Measurements from ENCODE around the gene CTNNA2. TPM values are rescaled to one million over a fixed set of nuclear protein-coding genes. Genes with fewer than 3 reads are reported as not detected.

Gene CTNNA2
- total RNA-seq, 1 experiment from 2014 or later: not detected

GRCh38 chr2:80496346-80496745 is 983.5 kb downstream of the CTNNA2 start:
- no TSS peak for BruUV-seq (replicated peaks)
- Histone ChIP-seq H3K27ac (no peak overlapping the region), H3K27me3 (ENCODE audit: insufficient read depth, low read depth) (peaks cover 10% of the 10 kb centered on the region; the same call in 1 of the 2 replicates), H4K20me1 (ENCODE audit: insufficient read depth) (no peaks in the 10 kb centered on the region), H3K4me3 (no peak overlapping the region), H3K9me2 (ENCODE audit: insufficient read depth) (no peaks in the 10 kb centered on the region), H2AFZ (no peak overlapping the region), H3K4me1 (replicated peaks; ENCODE audit: insufficient read depth) (no peaks in the 10 kb centered on the region), H3K36me3 (ENCODE audit: low read depth) (no peaks in the 10 kb centered on the region), H3K4me2 (no peak overlapping the region), H3K79me2 (ENCODE audit: low read depth) (no peaks in the 10 kb centered on the region), H3K9me3 (ENCODE audit: insufficient read depth, low read depth) (no peaks in the 10 kb centered on the region), H3F3A (ENCODE audit: insufficient read depth, low read depth) (no peaks in the 10 kb centered on the region)
- POLR2A ChIA-PET (ENCODE audit: unreplicated experiment): no interaction called here
- no peak for DNase-seq
- TF ChIP-seq CTCF (conservative IDR thresholded peaks at IDR 0.05) (no peak), EZH2 (IDR thresholded peaks at IDR 0.05; ENCODE audit: low read depth) (no peak)
- CTCF ChIA-PET: no interaction called here
- intact Hi-C loops (cut with micrococcal nuclease; ENCODE audit: unreplicated experiment): no loop called here

GRCh38 chr2:80496775-80497174 is 983.9 kb downstream of the CTNNA2 start:
- POLR2A ChIA-PET (ENCODE audit: unreplicated experiment): no interaction called here
- H3K9me3 ChIP-seq (ENCODE audit: insufficient read depth, low read depth): no peaks in the 10 kb centered on the region
- H3K79me2 ChIP-seq (ENCODE audit: low read depth): no peaks in the 10 kb centered on the region
- intact Hi-C loops (cut with micrococcal nuclease; ENCODE audit: unreplicated experiment): no loop called here
- no peaks in the 10 kb centered on the region for H3F3A ChIP-seq (ENCODE audit: insufficient read depth, low read depth)
- H3K36me3 ChIP-seq (ENCODE audit: low read depth): no peaks in the 10 kb centered on the region
- H2AFZ ChIP-seq: no peak overlapping the region
- CTCF ChIA-PET: no interaction called here
- BruUV-seq (replicated peaks): no TSS peak
- no peak overlapping the region for H3K4me2 ChIP-seq
- no peak for DNase-seq
- no peaks in the 10 kb centered on the region for H3K4me1 ChIP-seq (replicated peaks; ENCODE audit: insufficient read depth)
- H3K9me2 ChIP-seq (ENCODE audit: insufficient read depth): no peaks in the 10 kb centered on the region
- no peak for TF ChIP-seq CTCF (conservative IDR thresholded peaks at IDR 0.05)
- TF ChIP-seq EZH2 (IDR thresholded peaks at IDR 0.05; ENCODE audit: low read depth): no peak
- H3K27ac ChIP-seq: no peak overlapping the region
- peaks cover 13% of the 10 kb centered on the region; the same call in 1 of the 2 replicates for H3K27me3 ChIP-seq (ENCODE audit: insufficient read depth, low read depth)
- no peak overlapping the region for H3K4me3 ChIP-seq
- H4K20me1 ChIP-seq (ENCODE audit: insufficient read depth): no peaks in the 10 kb centered on the region

- Histone ChIP-seq H2AFZ (no peak overlapping the region), H3K36me3 (ENCODE audit: low read depth) (no peaks in the 10 kb centered on the region), H3K4me3 (no peak overlapping the region), H3K9me2 (ENCODE audit: insufficient read depth) (no peaks in the 10 kb centered on the region), H3K27me3 (ENCODE audit: insufficient read depth, low read depth) (peaks cover 18% of the 10 kb centered on the region; the same call in 1 of the 2 replicates), H3K4me1 (replicated peaks; ENCODE audit: insufficient read depth) (no peaks in the 10 kb centered on the region), H3K27ac (no peak overlapping the region), H3F3A (ENCODE audit: insufficient read depth, low read depth) (no peaks in the 10 kb centered on the region), H4K20me1 (ENCODE audit: insufficient read depth) (no peaks in the 10 kb centered on the region), H3K4me2 (no peak overlapping the region), H3K79me2 (ENCODE audit: low read depth) (no peaks in the 10 kb centered on the region), H3K9me3 (ENCODE audit: insufficient read depth, low read depth) (no peaks in the 10 kb centered on the region)
- intact Hi-C loops (cut with micrococcal nuclease; ENCODE audit: unreplicated experiment): no loop called here
- no peak for DNase-seq
- TF ChIP-seq EZH2 (IDR thresholded peaks at IDR 0.05; ENCODE audit: low read depth) (no peak), CTCF (conservative IDR thresholded peaks at IDR 0.05) (peak; percentile 63)
- no TSS peak for BruUV-seq (replicated peaks)
- ChIA-PET CTCF (no interaction called here), POLR2A (ENCODE audit: unreplicated experiment) (no interaction called here)
Observed at GRCh38 chr2:80499095-80499494, 986.2 kb downstream of the CTNNA2 start.

All from PC-9 (cell line).